GM19193 (cell line): ENCODE data around the gene PEF1.
A peak's percentile ranks its signal among the peaks of the same experiment; 100 is the strongest.

Source experiments
- POLR2A ChIP-seq: IDR thresholded peaks from 4 replicates; pipeline ENCODE4 v1.6.1; 2011; ENCODE audit not compliant: insufficient read depth, insufficient read length; ENCODE audit errors: extremely low read depth

Gene PEF1, protein sequence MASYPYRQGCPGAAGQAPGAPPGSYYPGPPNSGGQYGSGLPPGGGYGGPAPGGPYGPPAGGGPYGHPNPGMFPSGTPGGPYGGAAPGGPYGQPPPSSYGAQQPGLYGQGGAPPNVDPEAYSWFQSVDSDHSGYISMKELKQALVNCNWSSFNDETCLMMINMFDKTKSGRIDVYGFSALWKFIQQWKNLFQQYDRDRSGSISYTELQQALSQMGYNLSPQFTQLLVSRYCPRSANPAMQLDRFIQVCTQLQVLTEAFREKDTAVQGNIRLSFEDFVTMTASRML

DNA sequence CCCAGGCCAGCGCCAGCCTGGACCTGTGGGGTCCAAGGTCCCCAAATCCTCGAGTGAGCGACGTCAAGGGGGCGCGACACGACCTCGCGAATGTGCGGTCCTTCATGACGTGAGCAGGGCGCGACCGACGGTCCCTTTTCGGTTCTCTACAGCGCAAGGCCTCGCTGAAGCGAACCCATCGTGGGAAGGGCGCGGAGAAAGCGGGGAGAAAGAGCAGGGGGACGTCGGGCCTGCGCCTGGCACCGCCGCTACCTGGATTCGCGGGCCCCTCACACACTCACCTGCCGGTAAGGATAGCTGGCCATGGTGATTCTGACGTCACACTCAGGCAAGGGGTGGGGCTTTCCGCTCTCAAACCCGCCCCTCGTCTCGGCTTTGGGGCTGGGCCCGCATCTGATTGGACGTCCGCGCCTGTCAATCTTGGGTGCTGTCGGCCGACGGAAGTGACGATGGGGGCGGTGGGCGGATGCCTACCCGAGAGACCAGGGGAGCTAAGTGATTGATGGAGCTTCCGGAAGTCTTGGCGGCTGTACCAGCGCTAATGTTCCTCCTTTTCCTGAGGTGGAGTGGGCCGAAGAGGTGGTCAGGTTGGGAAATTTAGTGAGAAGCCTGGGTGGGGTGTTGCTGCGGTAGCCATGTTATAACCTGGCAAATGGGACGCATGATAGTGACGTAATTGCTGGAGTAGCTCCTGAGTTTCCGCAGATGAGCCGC is at the start of gene PEF1:
Gene PEF1, minus strand, starts transcription at position 317 of the 714 bp plus-strand sequence. Its CDS starts 12 bp downstream, at position 305.
- TF ChIP-seq POLR2A, result peak; percentile 71

DNA sequence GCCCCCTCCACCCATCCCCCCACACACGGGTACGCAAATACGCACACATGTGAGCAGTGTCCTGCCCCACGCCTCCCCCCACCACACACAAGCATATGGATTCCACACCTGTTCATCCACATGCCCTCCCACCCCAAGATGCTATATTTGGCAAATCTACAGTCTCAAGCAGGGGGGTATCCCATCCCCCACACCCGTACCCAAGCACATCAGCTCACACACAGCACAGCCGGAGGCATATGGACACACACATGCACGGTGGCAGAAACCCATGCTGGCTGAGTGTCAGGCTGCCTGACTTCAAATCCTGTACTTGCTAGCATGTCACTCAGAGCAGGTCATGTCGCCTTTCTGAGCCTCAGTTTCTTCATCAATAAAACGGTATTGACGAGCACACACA is 48.6 kb upstream of the PEF1 start:
- no peak for TF ChIP-seq POLR2A

DNA sequence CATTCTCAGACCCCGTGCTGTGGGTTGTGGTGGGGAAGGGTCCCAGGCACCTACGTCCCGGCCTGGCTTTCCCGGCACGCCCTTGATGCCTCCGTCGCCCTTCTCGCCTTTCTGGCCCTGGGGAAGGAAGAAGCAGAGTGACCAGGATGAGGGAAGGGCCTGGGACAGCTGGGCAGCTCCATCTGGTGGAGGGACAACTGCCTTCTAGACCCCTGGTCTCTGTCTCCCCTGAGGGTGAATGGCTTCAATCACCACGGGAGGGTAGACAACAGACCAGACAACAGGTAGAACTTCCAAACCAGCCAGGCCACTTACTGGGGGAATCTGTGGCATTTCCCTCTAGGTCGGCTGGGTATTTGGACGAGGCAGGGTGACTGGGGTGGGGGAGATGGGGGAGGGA is 47.3 kb upstream of the PEF1 start:
- no peak for TF ChIP-seq POLR2A

DNA sequence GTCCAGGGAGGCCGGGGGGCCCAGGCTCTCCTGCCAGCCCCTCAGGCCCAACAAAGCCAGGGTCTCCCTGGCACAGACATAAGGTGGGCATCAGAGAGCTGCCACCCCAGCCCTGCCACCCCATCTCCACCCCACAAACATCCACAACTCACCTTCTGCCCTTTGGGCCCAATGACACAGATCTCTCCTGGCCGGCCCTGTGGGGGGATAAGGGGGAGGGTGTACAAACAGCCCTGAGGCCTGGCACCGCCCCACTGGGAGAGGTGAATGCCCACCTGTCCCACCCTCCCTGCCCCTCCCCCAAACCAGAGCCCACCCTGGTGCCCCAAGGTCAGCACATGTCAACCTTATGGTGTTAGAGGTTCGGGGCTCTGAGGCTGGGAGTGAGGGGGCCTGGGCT is 46.8 kb upstream of the PEF1 start:
- TF ChIP-seq POLR2A, result no peak

DNA sequence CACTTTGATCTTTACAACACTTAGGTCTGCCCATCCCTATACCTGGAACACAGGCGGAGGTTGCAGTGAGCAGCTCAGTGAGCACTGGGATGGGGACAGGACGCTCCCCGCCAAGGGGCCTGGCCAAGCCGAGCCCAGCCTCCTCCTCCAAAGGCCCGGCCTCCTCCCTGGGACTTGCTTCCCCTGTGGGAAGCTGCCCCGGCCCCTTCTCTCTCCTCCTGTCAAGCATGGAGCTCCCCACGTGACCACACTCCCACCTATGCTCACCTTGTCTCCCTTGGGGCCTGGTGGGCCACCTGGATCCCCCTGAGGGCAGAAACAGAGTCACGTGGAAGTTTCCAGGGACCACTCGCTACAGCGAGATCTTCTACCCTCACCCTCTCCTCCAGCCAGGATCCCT is 46.2 kb upstream of the PEF1 start:
- TF ChIP-seq POLR2A, result no peak

DNA sequence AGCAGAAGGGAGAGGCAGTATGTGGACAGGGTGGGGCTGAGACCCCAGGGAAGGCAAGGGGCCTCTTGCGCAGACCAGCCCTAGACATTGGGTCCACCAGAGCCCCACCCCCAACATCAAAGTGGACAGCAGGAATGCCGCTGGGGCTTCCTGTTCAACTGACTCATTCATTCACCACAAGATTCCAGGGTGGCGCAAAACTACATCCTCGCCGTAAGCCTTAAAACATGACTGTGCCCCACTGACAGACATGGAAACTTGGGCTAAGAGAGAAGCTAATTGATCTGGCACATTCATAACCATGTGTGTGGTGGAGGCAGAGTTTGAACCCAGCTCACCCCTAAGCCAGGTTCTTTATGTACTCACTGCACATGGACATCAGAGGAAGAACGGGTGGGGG is 45.2 kb upstream of the PEF1 start:
- no peak for TF ChIP-seq POLR2A

DNA sequence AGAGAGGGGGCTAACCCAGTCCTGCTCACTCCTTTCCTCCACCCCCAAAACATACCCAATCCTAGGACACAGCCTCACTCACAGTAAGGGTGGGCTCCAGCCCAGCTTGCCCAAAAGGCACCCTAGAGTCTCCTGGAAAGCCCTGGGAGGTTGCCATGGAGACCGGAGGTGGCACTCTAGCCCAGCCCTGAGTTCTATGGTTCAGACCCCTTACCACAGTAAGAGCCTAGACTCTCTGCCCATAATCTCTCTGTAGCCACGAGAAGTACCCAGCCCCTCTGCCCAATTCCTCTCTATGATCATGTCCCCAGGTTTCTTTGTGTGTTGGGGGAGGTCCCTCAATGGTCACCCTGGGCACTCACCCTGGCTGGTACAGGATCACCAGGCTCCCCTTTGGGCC is 44.7 kb upstream of the PEF1 start:
- TF ChIP-seq POLR2A, result no peak

DNA sequence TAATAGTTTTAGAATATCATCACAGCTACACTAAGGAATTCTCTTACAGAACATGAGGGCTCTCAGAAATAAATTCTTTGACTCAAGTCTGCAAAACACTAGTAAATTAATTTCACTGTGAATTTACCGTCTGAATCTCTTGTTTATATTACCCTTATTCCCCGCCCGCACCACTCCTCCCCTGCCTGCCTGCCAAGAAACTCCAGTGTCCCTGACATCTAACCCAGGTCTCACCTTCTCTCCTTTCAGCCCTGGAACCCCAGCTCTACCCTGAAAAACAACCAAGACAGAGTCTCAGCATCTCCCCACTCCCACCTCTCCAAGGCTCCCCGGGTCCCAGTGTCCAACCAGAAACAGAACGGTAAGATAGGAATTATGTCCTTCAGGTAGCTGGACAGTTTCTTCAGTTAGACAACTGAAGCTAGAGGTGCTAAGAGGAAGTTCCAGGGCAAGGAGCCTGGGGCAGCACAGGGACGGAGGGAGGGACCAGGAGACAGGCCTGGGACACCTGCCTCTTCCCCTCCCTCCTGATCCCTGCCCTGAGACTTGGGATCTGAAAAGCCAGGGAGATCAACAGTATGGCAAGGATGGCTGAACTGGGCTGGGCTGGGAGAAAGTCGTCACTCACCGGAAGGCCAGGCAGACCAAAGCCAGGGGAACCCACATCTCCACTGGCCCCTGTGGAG is 43.7 kb upstream of the PEF1 start:
- TF ChIP-seq POLR2A, result no peak

DNA sequence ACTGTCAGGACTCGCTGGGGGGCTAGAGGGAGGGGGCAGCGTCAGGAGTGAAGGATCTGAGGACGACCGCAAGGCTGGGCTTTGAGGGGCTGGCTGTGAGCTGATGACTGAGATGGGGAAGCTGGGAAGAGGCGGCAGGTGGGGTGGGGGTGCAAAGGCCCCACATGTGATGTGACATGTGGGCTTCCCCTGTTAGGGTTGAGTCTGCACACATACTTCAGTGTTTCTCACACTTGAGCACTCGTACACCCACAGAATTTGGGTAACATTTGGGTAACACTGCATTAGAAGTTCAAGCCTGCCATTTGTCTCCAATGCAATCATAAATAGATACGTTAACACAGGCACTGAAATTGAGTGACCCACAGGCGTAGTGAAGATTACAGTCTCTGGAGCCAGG is 42.9 kb upstream of the PEF1 start:
- TF ChIP-seq POLR2A, result no peak

DNA sequence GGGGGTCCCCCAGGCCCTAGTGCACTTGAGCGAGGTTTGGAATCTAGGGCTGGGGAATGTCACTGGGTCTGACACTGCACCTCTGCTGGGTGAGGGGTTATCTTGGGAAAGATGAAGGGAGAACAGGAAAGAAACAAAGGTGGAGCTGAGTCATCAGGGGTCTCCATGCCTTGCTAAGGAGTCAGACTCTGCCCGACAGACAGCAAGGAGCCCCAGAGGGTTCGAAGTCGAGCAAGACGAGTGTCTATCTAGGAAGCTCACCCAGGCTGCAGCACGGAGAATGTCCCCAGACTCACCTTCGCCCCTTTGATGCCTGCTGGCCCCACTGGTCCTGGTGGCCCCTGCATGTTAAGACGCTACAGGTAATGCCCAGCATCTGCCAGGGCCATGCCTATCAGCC is 41.1 kb upstream of the PEF1 start:
- TF ChIP-seq POLR2A, result no peak

DNA sequence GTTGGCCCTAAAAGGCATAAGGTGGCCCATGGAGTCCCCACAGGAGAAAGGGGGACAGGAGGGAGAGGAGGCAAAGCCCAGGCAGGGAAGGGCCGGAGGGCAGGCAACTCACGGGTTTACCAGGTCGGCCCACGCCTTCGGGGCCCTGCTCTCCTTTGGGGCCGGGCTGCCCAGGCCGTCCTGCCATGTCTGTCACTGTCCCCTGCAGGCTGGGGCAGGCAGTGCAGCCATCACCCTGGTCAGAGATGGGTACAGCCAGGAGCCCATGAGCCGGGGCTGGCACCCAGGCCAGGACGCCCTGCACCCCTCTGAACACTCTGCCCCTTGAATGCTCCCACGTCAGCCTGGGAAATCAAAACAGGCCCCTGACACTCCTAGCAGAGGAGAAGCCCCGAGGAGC is 39.3 kb upstream of the PEF1 start:
- TF ChIP-seq POLR2A, result no peak

DNA sequence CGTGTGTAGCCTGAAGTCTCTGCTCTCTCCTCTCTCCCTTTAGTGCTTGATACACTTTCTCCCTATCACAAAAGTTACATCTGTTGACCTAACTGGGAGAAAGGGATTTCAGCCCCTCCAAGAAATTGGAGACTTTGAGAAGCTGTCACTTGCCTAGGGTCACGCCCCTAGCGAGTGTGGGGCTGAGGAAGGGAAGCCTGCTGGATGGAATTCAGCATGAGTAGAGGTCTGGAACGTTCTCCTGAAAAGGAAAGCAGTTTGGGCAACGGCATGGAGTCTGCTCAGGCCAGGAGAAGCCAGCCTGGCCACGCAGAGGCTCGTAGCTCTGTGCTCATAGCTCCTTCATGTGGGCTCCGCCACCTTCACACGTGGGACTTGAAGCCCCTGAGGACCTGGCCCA is 36.7 kb upstream of the PEF1 start:
- no peak for TF ChIP-seq POLR2A

DNA sequence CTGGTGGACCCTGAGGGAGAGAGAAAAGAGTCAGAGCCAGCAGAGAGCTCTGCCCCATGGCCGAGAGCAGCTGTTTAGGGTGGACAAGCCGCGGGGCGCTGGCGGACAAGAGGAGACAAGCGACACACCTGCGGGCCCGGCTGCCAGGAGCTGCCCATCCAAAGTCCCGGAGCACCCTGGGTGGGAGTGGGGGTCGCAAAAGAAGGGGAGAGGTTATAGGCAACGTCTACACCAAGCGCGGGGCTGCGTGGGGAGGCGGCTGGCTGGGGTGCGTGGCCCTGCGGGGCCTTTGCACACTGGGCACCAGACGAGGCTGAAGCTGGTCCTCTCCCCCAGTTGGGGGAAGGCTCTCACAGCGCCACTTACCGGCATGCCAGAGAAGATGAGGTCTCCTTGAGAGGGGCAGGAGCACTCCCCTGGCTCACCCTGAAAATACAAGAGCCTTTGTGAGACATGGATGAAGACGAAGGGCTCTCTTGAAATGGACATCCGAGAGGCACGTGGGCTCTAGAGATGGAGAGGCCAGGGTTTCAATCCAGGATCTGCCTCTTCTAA is 35.1 kb upstream of the PEF1 start:
- no peak for TF ChIP-seq POLR2A

DNA sequence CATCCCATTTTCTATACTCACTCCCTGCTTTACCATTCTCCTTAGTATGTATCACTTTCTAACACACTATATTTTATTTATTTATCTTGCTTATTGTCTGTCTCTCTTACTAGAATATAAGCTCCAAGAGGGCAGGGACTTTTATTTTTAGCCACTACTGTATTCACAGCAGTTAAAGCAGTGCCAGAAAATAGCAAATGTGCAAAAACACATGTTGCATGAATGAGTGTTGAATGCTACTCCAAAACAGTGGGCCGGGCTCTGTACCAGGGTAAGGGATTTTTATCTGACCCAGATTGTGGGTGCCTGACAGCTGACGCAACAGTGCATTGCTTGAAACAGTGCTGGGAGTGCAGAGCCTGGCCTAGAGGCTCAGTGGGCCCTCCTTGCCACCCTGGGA is 34.4 kb upstream of the PEF1 start:
- TF ChIP-seq POLR2A, result no peak

DNA sequence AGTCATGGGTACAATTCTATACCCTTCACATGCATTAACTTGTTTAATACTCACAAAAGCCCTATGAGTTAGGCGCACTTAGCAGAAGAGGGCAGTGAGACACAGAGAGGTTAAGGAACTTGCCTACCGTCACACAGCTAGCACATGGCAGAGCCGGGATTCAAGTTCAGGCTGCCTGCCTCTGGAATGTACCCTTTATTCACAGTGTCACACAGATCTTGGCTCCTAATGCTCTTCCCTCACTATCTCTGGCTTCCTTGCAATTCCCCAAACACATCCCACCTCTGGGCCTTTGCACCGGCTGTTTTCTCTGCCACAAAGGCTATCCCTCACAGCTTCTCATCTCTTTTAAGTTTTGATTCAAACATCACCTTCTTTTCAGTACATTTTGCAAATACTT is 34.0 kb upstream of the PEF1 start:
- TF ChIP-seq POLR2A, result no peak

DNA sequence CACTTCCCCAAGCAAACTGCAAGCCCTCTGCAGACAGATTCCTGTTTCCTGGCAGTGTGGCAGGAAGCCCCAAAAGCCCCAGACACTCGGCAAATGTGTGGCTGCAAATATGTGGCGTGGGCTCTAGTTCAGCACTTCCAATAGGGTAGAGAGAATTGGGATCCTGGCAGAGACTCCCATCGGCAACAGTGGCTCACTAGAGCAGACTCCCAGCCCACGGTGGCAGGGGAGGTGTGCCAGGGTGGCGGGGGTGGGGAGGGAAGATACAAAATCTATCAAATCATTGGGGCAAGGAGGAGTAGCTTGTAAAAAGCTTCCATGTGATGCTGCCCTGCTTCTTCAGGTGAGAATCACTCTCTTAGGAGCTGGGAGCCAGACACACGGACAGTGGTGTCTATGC is 33.3 kb upstream of the PEF1 start:
- no peak for TF ChIP-seq POLR2A
